Neuronal stem cell (in vitro differentiated cells): ENCODE data around the gene CYREN.

ENCODE experiments used
- DNase-seq: peaks from one replicate; pipeline ENCODE4 v3.0.0-alpha.2; 2013; ENCODE audit warnings: low spot score
- H2AFZ ChIP-seq: one replicate; pipeline ENCODE4 v1.6.1; 2013; ENCODE audit warnings: mild to moderate bottlenecking, low read length, inconsistent platforms
- H2AK5ac ChIP-seq: 2 replicates; pipeline ENCODE4 v1.6.1; 2013; ENCODE audit warnings: low read depth, mild to moderate bottlenecking, inconsistent platforms, low read length, moderate library complexity, mixed read lengths
- H2BK120ac ChIP-seq: 2 replicates; pipeline ENCODE4 v1.6.1; 2013; ENCODE audit warnings: low read depth, mild to moderate bottlenecking, inconsistent platforms, low read length, moderate library complexity, mixed read lengths
- H2BK12ac ChIP-seq: one replicate; pipeline ENCODE4 v1.6.1; 2013; ENCODE audit warnings: low read length, inconsistent platforms
- H2BK15ac ChIP-seq: 2 replicates; pipeline ENCODE4 v1.6.1; 2013; ENCODE audit warnings: mild to moderate bottlenecking, low read length, inconsistent platforms, mixed read lengths
- H2BK5ac ChIP-seq: one replicate; pipeline ENCODE4 v1.6.1; 2013; ENCODE audit warnings: inconsistent platforms, mild to moderate bottlenecking, low read length, moderate library complexity
- H3K14ac ChIP-seq: one replicate; pipeline ENCODE4 v1.6.1; 2013; ENCODE audit warnings: low read length, inconsistent platforms
- H3K18ac ChIP-seq: 2 replicates; pipeline ENCODE4 v1.6.1; 2013; ENCODE audit warnings: low read length, inconsistent platforms
- H3K23ac ChIP-seq: 2 replicates; pipeline ENCODE4 v1.6.1; 2013; ENCODE audit warnings: low read depth, mild to moderate bottlenecking, mixed read lengths, low read length, inconsistent platforms; ENCODE audit not compliant: poor library complexity
- H3K27ac ChIP-seq: replicated peaks from 3 replicates; pipeline ENCODE4 v1.5.1; 2013; ENCODE audit warnings: low read length, inconsistent platforms
- H3K27me3 ChIP-seq, 3 experiments: 2 replicates each; pipeline ENCODE4 v1.6.1; 2013; ENCODE audit warnings: low read length in 3 of 3, mild to moderate bottlenecking in 2 of 3, inconsistent platforms in 1 of 3, low read depth in 1 of 3, mixed read lengths in 1 of 3, moderate library complexity in 1 of 3; ENCODE audit not compliant: control insufficient read depth in 3 of 3, insufficient read depth in 3 of 3
- H3K36me3 ChIP-seq, 2 donors: replicated peaks in 1 of 2; 2 replicates each; pipeline ENCODE4 v1.6.1; 2013; ENCODE audit warnings: low read length in 2 of 2; ENCODE audit not compliant: control insufficient read depth in 2 of 2, insufficient read depth in 2 of 2
- H3K4ac ChIP-seq: 2 replicates; pipeline ENCODE4 v1.6.1; 2013; ENCODE audit warnings: inconsistent platforms, mild to moderate bottlenecking, low read length, moderate library complexity
- H3K4me1 ChIP-seq, 2 donors: 1 replicate in 1 of 2; 2 replicates in 1 of 2; pipeline ENCODE4 v1.6.1; 2013; ENCODE audit warnings: low read length in 2 of 2, low read depth in 1 of 2; ENCODE audit not compliant: control insufficient read depth in 2 of 2, insufficient read depth in 1 of 2
- H3K4me2 ChIP-seq: one replicate; pipeline ENCODE4 v1.6.1; 2013; ENCODE audit warnings: mild to moderate bottlenecking, low read length, inconsistent platforms; ENCODE audit not compliant: insufficient read depth, poor library complexity, severe bottlenecking
- H3K4me3 ChIP-seq, 2 donors: 2 replicates each; pipeline ENCODE4 v1.5.1; 2013; ENCODE audit warnings: low read length in 2 of 2, mild to moderate bottlenecking in 2 of 2, inconsistent platforms in 1 of 2, moderate library complexity in 1 of 2
- H3K79me1 ChIP-seq: one replicate; pipeline ENCODE4 v1.6.1; 2013; ENCODE audit warnings: low read depth, mild to moderate bottlenecking, inconsistent platforms, low read length, moderate library complexity
- H3K9ac ChIP-seq: one replicate; pipeline ENCODE4 v1.6.1; 2013; ENCODE audit warnings: mild to moderate bottlenecking, low read depth, low read length, inconsistent platforms; ENCODE audit not compliant: poor library complexity
- H3K9me3 ChIP-seq, 2 donors: replicated peaks in 1 of 2; 2 replicates each; pipeline versions ENCODE3 to v1.6.1; 2013; ENCODE audit warnings: low read length in 2 of 2, mild to moderate bottlenecking in 2 of 2, inconsistent platforms in 1 of 2, low read depth in 1 of 2, mixed read lengths in 1 of 2, moderate library complexity in 1 of 2; ENCODE audit not compliant: control insufficient read depth in 2 of 2, insufficient read depth in 1 of 2
- H4K8ac ChIP-seq: one replicate; pipeline ENCODE4 v1.6.1; 2013; ENCODE audit warnings: low read depth, mild to moderate bottlenecking, inconsistent platforms, low read length, moderate library complexity
- H4K91ac ChIP-seq: one replicate; pipeline ENCODE4 v1.6.1; 2013; ENCODE audit warnings: low read length, low read depth, mild to moderate bottlenecking, inconsistent platforms; ENCODE audit not compliant: poor library complexity
- WGBS, 2 donors: extraction: QIAGEN DNeasy Blood & Tissue Kit; methylation state at CpG; one replicate each; pipeline ENCODE4 v1.1.7; 2013; ENCODE audit warnings: missing lambda C conversion rate in 2 of 2, mixed read lengths in 1 of 2; ENCODE audit not compliant: insufficient read length in 2 of 2, insufficient replicate concordance in 1 of 2; ENCODE audit errors: extremely low coverage in 2 of 2; 5-methylcytosine and 5-hydroxymethylcytosine counted together

The CYREN gene

DNA sequence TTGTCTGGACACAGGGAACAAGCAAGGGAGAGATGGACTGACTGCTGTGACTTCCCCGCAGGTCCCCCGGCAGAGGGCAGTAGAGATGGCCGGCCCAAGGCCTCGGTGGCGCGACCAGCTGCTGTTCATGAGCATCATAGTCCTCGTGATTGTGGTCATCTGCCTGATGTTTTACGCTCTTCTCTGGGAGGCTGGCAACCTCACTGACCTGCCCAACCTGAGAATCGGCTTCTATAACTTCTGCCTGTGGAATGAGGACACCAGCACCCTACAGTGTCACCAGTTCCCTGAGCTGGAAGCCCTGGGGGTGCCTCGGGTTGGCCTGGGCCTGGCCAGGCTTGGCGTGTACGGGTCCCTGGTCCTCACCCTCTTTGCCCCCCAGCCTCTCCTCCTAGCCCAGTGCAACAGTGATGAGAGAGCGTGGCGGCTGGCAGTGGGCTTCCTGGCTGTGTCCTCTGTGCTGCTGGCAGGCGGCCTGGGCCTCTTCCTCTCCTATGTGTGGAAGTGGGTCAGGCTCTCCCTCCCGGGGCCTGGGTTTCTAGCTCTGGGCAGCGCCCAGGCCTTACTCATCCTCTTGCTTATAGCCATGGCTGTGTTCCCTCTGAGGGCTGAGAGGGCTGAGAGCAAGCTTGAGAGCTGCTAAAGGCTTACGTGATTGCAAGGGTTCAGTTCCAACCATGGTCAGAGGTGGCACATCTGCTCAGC lies 6.0 kb downstream of the CYREN start:
- no peak overlapping the region for H4K8ac ChIP-seq

DNA sequence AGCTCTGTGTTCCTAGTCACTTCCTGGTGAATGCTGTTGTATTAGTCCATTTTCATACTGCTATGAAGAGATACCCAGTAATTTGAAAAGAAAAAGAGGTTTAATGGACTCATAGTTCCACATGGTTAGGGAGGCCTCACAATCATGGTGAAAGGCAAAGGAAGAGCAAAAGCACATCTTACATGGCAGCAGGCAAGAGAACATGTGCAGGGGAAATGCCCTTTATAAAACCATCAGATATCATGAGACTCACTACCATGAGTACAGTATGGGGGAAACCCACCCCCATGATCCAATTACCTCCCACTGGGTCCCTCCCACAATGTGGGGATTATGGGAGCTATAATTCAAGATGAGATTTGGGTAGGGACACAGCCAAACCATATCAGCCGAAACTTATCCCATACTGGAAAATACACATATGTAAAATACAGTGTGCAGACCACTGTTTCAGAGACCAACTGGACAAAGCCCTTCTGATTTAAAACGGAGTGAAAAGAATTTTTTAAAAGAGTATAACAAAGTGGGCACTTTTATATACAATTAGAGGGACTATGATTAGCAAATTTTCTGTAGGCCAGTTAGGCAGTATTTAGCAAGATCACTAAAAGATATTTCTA lies 8.0 kb downstream of the CYREN start:
- Histone ChIP-seq H3K18ac (no peak overlapping the region), H3K4me1 (peaks cover 0 to 5% of the 10 kb centered on the region in 2 donors), H3K79me1 (no peaks in the 10 kb centered on the region), H3K4me2 (no peak overlapping the region), H3K4me3 (no peak overlapping the region), H2AK5ac (no peak overlapping the region), H4K8ac (no peak overlapping the region), H3K36me3 (peaks cover 35 to 57% of the 10 kb centered on the region in 2 donors), H3K9ac (no peak overlapping the region), H2BK5ac (no peak overlapping the region), H3K4ac (no peak overlapping the region), H3K14ac (no peak overlapping the region), H3K27me3 (no peaks in the 10 kb centered on the region), H2AFZ (no peak overlapping the region), H3K9me3 (peaks cover 15 to 23% of the 10 kb centered on the region in 2 donors), H2BK120ac (no peak overlapping the region), H3K27ac (no peak overlapping the region), H2BK15ac (no peak overlapping the region), H2BK12ac (no peak overlapping the region), H3K23ac (no peak overlapping the region), H4K91ac (no peak overlapping the region)
- DNase-seq: no peak
- no CpG with 5 or more reads among the region's 2 CpGs for WGBS, 2 donors

More for the DNA sequence above, 6.0 kb downstream of the CYREN start:
- peaks cover 2 to 6% of the 10 kb centered on the region in 2 donors for H3K4me1 ChIP-seq
- no peak overlapping the region for H4K91ac ChIP-seq
- no peak overlapping the region for H2AFZ ChIP-seq
- no peak for DNase-seq
- H2BK15ac ChIP-seq: no peak overlapping the region
- H3K9me3 ChIP-seq: peaks cover 6 to 12% of the 10 kb centered on the region in 2 donors
- no peak overlapping the region for H3K27ac ChIP-seq
- no peak overlapping the region for H3K9ac ChIP-seq
- H3K4ac ChIP-seq: no peak overlapping the region
- H2BK120ac ChIP-seq: no peak overlapping the region
- H3K14ac ChIP-seq: no peak overlapping the region
- peaks cover 50 to 75% of the 10 kb centered on the region in 2 donors for H3K36me3 ChIP-seq
- H3K79me1 ChIP-seq: peaks cover 10% of the 10 kb centered on the region
- H3K27me3 ChIP-seq: no peaks in the 10 kb centered on the region
- no peak overlapping the region for H2AK5ac ChIP-seq
- WGBS, 2 donors: no CpG with 5 or more reads among the region's 18 CpGs
- H3K23ac ChIP-seq: no peak overlapping the region
- H3K18ac ChIP-seq: no peak overlapping the region
- no peak overlapping the region for H2BK5ac ChIP-seq
- no peak overlapping the region for H2BK12ac ChIP-seq
- no peak overlapping the region for H3K4me2 ChIP-seq
- H3K4me3 ChIP-seq: no peak overlapping the region

DNA sequence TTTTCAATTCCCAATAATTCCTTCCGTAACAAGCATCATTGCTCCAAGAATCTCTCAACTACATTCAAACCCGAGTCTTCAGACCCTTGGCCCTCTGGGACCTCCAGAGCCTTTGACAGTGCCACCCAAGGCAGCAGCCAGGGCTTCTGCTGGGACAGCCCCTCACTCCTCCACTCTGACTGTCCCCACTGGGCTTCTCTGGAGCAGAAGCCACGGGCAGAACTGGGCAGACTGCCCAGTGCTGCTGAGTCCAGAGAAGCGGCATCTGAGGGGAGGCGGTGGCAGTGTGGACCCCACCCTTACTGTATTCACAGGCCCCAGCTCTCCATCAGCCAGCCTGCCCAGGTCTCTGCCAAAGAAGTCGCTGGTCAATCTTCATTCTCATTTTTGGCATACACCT lies 8.8 kb downstream of the CYREN start:
- 100% methylated on average over 1 of the region's 6 CpGs; no CpG with 5 or more reads in 1 of the 2 donors for WGBS, 2 donors
- Histone ChIP-seq H2AK5ac (no peak overlapping the region), H3K79me1 (no peaks in the 10 kb centered on the region), H3K4ac (no peak overlapping the region), H4K91ac (no peak overlapping the region), H3K27ac (no peak overlapping the region), H3K27me3 (no peaks in the 10 kb centered on the region), H2AFZ (no peak overlapping the region), H3K9me3 (peaks cover 19 to 30% of the 10 kb centered on the region in 2 donors), H2BK120ac (no peak overlapping the region), H2BK12ac (no peak overlapping the region), H3K18ac (no peak overlapping the region), H3K36me3 (peaks cover 27 to 49% of the 10 kb centered on the region in 2 donors), H2BK5ac (no peak overlapping the region), H4K8ac (no peak overlapping the region), H3K4me3 (no peak overlapping the region), H3K9ac (no peak overlapping the region), H2BK15ac (no peak overlapping the region), H3K14ac (no peak overlapping the region), H3K4me1 (peaks cover 0 to 5% of the 10 kb centered on the region in 2 donors), H3K4me2 (no peak overlapping the region), H3K23ac (no peak overlapping the region)
- no peak for DNase-seq

DNA sequence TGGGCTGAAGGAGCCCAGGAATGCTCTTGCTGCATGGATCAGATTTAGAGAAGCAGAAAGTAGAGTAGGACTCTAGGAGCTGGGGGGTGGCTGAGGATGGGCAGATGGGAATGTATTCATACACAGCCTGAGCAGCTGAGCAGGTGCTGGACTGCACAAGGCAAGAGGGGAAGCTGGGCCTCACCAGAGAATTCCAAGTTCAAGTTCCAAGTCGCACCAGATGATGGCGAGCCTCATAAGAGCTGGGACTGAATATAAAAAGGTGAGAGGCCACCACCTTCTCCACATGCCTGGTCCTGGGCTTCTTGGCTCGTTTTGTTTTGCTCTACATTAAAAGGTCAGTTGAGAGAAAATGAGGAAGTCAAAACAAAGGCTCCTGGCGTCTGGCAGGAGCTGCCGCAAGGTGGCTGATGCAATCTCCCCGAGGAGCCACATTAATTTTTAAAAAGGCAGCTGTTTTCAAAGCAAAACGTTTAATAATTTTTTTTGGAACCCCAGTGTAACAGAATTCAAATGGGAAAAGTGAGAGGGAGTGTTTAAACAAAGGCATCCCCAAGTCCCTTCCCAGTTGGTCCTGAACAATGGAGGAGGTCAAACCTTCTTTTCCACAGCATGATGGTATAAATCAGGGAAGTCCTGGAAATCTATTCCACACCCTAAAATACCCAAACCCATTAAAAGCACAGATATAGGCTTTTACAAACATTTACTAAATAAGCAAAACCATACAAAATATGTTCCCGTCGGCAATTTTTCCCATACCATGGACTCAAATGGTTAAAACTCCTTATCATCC lies 9.5 kb downstream of the CYREN start:
- Histone ChIP-seq H3K9me3 (peaks cover 19 to 32% of the 10 kb centered on the region in 2 donors), H3K23ac (no peak overlapping the region), H3K4me2 (no peak overlapping the region), H3K14ac (no peak overlapping the region), H3K36me3 (peaks cover 21 to 43% of the 10 kb centered on the region in 2 donors), H3K27me3 (no peaks in the 10 kb centered on the region), H4K91ac (no peak overlapping the region), H2BK12ac (no peak overlapping the region), H2BK120ac (no peak overlapping the region), H3K4me3 (no peak overlapping the region), H3K79me1 (no peaks in the 10 kb centered on the region), H2AK5ac (no peak overlapping the region), H2AFZ (no peak overlapping the region), H2BK15ac (no peak overlapping the region), H2BK5ac (no peak overlapping the region), H4K8ac (no peak overlapping the region), H3K27ac (no peak overlapping the region), H3K9ac (no peak overlapping the region), H3K4ac (no peak overlapping the region), H3K18ac (no peak overlapping the region), H3K4me1 (peaks cover 0 to 5% of the 10 kb centered on the region in 2 donors)
- WGBS, 2 donors: no CpG with 5 or more reads among the region's 9 CpGs
- DNase-seq: no peak
